Thoracic aorta (tissue), 2 donors: ENCODE measurements around the gene COL6A3. TPM values are rescaled to one million over a fixed set of nuclear protein-coding genes. Genes with fewer than 3 reads are reported as not detected.

Experiments
- ATAC-seq: fragments of 150-250 bp; one replicate; pipeline ENCODE4 v1.8.0; 2017; ENCODE audit warnings: low read depth; ENCODE audit not compliant: insufficient number of reproducible peaks, low FRiP score
- DNase-seq: peaks from one replicate; pipeline ENCODE4 v3.0.0-alpha.2; 2020; ENCODE audit warnings: low spot score
- H3K27ac ChIP-seq, 2 donors: fragments of 200-600 bp; sonication (generic); 1 replicate in 1 of 2; 2 replicates in 1 of 2; pipeline ENCODE4 v1.5.1; 2016; ENCODE audit warnings: mild to moderate bottlenecking in 2 of 2, moderate library complexity in 2 of 2
- H3K27me3 ChIP-seq: fragments of 200-600 bp; sonication (generic); replicated peaks from 2 replicates; pipeline ENCODE4 v1.6.0; 2016; ENCODE audit warnings: mild to moderate bottlenecking; ENCODE audit not compliant: insufficient read depth
- H3K36me3 ChIP-seq: fragments of 200-600 bp; sonication (generic); one replicate; pipeline ENCODE4 v1.5.1; 2016
- H3K4me1 ChIP-seq, 2 donors: fragments of 200-600 bp; sonication (generic); 1 replicate in 1 of 2; 2 replicates in 1 of 2; pipeline versions ENCODE4 v1.5.1 to v1.6.0; 2016; ENCODE audit warnings: low read depth in 2 of 2, mild to moderate bottlenecking in 1 of 2; ENCODE audit not compliant: control insufficient read depth in 1 of 2
- H3K4me3 ChIP-seq: fragments of 200-600 bp; sonication (generic); 2 replicates; pipeline ENCODE4 v1.5.1; 2016; ENCODE audit warnings: mild to moderate bottlenecking
- H3K9me3 ChIP-seq: fragments of 200-600 bp; sonication (generic); 2 replicates; pipeline ENCODE4 v1.5.1; 2016
- total RNA-seq, 2 donors: library from RNA; depleted of rRNA; stranded (reverse); fragments of >200 nt; gene quantifications; one replicate each; pipeline versions ENCODE4 v1.1.0 to v1.2.3, GENCODE V29; 2016
- TF ChIP-seq, protein P1 (sequence below): fragments of 200-600 bp; sonication (generic); IDR thresholded peaks from one replicate; pipeline ENCODE4 v1.5.1; 2019; ENCODE audit warnings: antibody characterized with exemption

COL6A3 gene
- total RNA-seq, 2 donors from 2014 or later = 118 to 155 TPM

DNA sequence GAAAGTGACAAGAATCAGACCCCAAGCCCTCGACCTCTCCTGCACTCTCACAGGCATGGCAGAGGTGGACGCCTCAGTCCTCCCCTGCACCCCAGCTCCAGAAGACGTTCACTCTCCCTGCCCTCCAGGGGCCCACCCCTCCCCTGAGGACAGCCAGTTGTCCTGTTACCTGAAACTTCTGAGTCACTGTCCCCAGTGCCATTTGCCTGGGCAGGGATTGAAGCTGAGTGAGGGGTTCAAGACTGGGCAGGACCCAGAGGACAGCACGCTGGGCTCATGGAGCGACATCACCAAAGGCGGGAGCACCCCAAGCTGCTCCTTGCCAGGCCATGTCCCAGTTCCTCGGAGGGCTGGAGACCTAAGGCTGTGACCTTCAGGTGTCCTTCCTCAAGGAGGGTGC is 34.2 kb upstream of the COL6A3 start:
- DNase-seq = no peak
- peak overlapping the region; percentile 91 to 94 for H3K27ac ChIP-seq

GRCh38 chr2:237447496-237447895 is 33.5 kb upstream of the COL6A3 start:
- peaks cover 14 to 27% of the 10 kb centered on the region in 2 donors for H3K4me1 ChIP-seq
- TF ChIP-seq, protein P1, sequence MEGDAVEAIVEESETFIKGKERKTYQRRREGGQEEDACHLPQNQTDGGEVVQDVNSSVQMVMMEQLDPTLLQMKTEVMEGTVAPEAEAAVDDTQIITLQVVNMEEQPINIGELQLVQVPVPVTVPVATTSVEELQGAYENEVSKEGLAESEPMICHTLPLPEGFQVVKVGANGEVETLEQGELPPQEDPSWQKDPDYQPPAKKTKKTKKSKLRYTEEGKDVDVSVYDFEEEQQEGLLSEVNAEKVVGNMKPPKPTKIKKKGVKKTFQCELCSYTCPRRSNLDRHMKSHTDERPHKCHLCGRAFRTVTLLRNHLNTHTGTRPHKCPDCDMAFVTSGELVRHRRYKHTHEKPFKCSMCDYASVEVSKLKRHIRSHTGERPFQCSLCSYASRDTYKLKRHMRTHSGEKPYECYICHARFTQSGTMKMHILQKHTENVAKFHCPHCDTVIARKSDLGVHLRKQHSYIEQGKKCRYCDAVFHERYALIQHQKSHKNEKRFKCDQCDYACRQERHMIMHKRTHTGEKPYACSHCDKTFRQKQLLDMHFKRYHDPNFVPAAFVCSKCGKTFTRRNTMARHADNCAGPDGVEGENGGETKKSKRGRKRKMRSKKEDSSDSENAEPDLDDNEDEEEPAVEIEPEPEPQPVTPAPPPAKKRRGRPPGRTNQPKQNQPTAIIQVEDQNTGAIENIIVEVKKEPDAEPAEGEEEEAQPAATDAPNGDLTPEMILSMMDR = no peak
- no peaks in the 10 kb centered on the region for H3K9me3 ChIP-seq
- no peak overlapping the region for H3K4me3 ChIP-seq
- no peak for ATAC-seq
- no peaks in the 10 kb centered on the region for H3K27me3 ChIP-seq
- DNase-seq = no peak
- no peak overlapping the region for H3K27ac ChIP-seq
- H3K36me3 ChIP-seq = no peaks in the 10 kb centered on the region

More for the DNA sequence above, 34.2 kb upstream of the COL6A3 start:
- Histone ChIP-seq H3K9me3 (no peaks in the 10 kb centered on the region), H3K4me1 (peaks cover 14 to 27% of the 10 kb centered on the region in 2 donors), H3K27me3 (no peaks in the 10 kb centered on the region), H3K36me3 (no peaks in the 10 kb centered on the region), H3K4me3 (no peak overlapping the region)
- TF ChIP-seq, protein P1 = no peak
- ATAC-seq = no peak

- Histone ChIP-seq H3K4me3 (no peak overlapping the region), H3K27ac (no peak overlapping the region), H3K9me3 (no peaks in the 10 kb centered on the region), H3K36me3 (no peaks in the 10 kb centered on the region), H3K27me3 (no peaks in the 10 kb centered on the region), H3K4me1 (peaks cover 14 to 27% of the 10 kb centered on the region in 2 donors)
- DNase-seq = no peak
- TF ChIP-seq, protein P1 = no peak
- ATAC-seq = no peak
Observed at GRCh38 chr2:237446338-237446665, 32.3 kb upstream of the COL6A3 start.

- H3K4me3 ChIP-seq = no peak overlapping the region
- TF ChIP-seq, protein P1 = no peak
- H3K27ac ChIP-seq = no peak overlapping the region
- DNase-seq (no peak), ATAC-seq (no peak)
- peaks cover 14 to 27% of the 10 kb centered on the region in 2 donors for H3K4me1 ChIP-seq
- H3K36me3 ChIP-seq = no peaks in the 10 kb centered on the region
- no peaks in the 10 kb centered on the region for H3K9me3 ChIP-seq
- no peaks in the 10 kb centered on the region for H3K27me3 ChIP-seq
Observed at GRCh38 chr2:237445611-237446337, 31.8 kb upstream of the COL6A3 start.

DNA sequence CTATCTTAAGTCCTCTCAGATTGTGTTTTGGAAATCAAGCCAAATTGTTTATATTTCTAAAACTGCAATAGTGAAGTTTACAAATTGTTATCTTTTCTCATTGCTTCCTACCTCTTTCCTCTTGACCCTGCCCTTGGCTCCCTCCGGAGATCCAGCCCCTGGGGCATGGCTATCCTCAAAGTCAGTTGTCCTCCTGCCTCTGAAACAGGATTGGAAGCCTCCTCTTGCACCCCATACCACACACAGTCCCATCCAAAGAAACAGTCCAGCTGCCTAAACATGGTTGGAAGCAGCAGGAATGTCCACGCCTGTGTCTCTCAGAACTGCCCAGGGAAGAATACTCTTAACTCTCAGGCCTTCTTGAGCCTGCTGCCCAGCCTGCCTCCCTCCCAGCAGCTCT is 30.1 kb upstream of the COL6A3 start:
- Histone ChIP-seq H3K9me3 (no peaks in the 10 kb centered on the region), H3K36me3 (no peaks in the 10 kb centered on the region), H3K4me3 (no peak overlapping the region), H3K27ac (no peak overlapping the region), H3K4me1 (peaks cover 7 to 12% of the 10 kb centered on the region in 2 donors), H3K27me3 (no peaks in the 10 kb centered on the region)
- no peak for DNase-seq
- ATAC-seq = no peak
- TF ChIP-seq, protein P1 = no peak
